IPS-NIHi7 (cell line): ENCODE measurements around the gene F2RL1.
"Not testable (repeated sequence)": the region's sequence is repeated elsewhere in the genome, so short reads cannot be mapped to it uniquely, and the experiment has no call there.

ENCODE experiments used
- DNase-seq: peaks from one replicate; pipeline ENCODE4 v3.0.0; 2012; ENCODE audit warnings: mixed read lengths; ENCODE audit errors: extremely low spot score

Gene F2RL1

DNA sequence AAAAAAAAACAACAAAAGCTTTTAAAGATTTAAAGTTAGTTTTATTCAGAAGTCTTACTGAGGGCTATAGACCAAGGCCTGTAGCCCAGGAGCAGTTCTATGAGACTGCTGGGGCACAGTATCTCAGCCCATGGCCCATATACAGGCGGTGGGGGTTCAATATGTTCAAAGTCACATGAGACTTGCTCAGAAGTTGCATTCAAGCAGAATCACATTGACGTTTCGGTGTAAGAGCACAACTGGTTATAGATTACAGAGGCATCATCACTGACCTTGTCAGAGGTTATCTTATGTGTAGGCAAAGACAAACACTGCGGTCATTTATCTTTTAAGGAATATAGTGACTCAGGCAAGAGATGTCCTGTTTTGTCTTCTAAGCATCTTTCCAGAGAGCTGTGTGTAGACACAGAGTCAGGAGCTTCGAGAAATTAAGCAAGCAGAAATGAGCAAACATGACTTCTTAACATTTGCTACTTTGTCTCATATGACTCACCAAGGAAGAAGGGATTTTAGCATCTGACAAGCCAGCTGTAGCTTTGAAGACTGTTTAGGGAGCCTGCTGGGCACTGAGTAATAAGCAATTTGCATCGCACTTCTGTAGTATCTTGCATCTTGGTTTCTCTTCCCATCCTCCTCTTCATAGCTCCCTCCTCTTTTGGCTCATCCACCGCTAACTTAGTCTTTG, 12.9 kb upstream of the F2RL1 start:
- no peak for DNase-seq

DNA sequence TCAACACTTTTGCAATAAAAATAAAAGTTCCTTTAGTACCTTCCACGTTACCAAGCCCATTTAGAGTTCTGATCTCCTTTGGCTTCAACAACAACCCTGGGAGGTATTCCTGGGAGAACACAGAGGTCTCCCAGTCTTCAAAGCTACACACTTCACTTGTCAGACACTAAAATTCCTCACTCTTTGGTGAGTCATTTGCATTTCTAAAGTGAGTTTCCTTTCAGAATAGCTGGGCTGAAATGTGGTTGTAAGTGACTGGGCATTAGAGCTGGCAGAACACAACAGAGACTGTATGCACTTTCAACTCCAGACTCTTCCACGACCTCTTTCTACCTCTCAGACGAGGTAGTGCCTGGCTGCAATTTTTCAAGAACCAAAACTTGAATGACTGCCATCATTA, 11.5 kb upstream of the F2RL1 start:
- no peak for DNase-seq

GRCh38 chr5:76808141-76808691, 10.6 kb upstream of the F2RL1 start:
- DNase-seq = peak; percentile 77

DNA sequence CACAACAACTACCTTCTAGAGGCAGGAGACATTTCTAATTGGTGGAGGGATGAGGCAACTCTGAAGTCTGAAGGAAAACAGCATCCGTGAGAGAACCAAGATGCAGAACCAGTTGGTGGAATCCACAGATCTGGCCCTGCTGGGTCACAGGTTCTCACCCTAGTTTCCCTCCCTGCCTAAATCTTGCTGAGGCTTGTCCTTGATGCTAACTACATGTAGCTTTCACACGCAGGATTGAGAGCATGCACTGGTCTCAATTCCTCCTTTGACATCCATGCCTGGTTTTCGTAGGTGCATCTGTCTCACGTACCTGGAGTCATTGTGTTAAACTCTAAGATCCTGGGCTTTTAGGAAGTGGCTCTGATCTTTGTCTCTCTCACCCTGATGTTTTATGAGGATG, 9.7 kb upstream of the F2RL1 start:
- no peak for DNase-seq

DNA sequence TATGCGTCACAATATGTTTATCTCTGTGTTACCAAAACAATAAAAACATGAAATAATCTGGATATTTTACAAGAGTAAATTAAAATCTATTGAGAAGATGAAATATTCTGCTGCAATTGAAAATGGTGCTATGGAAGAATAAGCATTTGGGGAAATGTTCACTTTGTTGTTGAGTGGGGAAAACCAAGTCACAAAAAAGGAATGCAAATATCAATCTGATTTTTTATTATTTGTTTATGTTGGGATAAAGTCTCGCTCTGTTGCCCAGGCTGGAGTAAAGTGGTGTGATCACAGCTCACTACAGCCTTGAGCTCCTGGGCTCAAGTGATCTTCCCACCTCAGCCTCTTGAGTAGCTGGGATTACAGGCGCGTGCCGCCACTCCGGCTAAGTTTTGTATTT, 8.6 kb upstream of the F2RL1 start:
- DNase-seq = no peak

- DNase-seq = no peak
Measured at GRCh38 chr5:76811214-76811613, 7.6 kb upstream of the F2RL1 start.

DNA sequence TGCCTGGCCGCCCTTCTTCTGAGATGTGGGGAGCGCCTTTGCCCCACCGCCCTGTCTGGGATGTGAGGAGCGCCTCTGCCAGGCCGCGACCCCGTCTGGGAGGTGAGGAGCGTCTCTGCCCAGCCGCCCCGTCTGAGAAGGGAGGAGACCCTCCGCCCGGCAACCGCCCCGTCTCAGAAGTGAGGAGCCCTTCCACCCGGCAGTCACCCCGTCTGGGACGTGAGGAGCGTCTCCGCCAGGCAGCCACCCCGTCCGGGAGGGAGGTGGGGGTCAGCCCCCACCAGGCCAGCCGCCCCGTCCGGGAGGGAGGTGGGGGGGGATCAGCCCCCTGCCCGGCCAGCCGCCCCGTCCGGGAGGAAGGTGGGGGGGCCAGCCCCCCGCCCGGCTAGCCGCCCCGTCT, 6.6 kb upstream of the F2RL1 start:
- not testable (repeated sequence) for DNase-seq

DNA sequence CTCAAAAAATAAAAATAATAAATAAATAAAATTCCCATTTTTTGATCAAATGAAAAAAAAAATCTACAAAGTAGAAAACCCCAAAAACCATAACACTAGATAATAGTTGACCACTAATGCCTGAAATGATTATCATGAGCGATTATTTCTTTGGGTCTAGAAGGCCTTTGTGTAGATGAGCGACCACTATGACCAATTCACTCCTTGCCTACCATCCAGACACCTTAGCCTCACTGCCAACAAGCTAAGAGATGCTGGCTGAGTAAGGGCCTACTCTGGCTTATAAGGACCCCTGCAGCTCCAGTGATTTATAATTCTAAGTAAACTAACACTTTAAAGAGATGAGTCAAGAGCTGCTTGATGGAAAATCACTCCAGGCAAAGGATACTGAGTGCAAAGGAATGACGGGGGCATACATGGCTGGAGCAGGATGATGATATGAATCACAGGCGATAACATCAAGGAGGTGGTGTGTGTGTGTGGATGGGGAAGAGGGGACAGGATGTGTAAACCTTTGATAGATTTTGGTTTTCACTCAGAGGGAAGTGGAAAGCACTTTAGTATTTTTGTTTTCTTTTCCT, 4.8 kb upstream of the F2RL1 start:
- DNase-seq = no peak

- no peak for DNase-seq
Measured at GRCh38 chr5:76816110-76816831, 2.6 kb upstream of the F2RL1 start.

GRCh38 chr5:76819851-76820525, 1.2 kb downstream of the F2RL1 start:
- no peak for DNase-seq

- no peak for DNase-seq
Measured at GRCh38 chr5:76820526-76820890, 1.7 kb downstream of the F2RL1 start.

- DNase-seq = no peak
Measured at GRCh38 chr5:76821136-76821535, 2.3 kb downstream of the F2RL1 start.

DNA sequence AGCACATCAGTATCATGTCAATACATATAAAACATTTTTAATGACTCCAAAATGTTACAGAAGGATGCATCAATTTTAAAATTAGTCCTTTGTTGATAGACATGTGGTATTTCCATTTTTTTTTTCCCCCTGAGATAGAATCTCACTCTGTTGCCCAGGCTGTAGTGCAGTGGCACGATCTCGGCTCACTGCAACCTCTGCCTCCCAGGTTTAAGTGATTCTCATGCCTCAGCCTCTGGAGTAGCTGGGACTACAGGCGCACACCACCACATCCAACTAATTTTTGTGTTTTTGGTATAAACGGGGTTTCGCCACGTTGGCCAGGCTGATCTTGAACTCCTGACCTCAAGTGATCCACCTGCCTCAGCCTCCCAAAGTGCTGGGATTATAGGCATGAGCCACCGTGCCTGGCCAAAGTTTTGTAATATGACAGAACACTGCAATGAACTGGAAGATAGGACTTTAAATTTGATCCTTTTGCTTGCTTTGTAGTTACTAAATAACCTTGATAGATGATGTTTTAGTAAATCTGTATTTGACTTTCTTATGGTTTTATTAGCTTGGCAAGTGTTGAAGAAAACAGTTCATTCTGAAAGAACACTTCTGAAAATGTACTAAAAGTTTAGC, 3.4 kb downstream of the F2RL1 start:
- not testable (repeated sequence) for DNase-seq

DNA sequence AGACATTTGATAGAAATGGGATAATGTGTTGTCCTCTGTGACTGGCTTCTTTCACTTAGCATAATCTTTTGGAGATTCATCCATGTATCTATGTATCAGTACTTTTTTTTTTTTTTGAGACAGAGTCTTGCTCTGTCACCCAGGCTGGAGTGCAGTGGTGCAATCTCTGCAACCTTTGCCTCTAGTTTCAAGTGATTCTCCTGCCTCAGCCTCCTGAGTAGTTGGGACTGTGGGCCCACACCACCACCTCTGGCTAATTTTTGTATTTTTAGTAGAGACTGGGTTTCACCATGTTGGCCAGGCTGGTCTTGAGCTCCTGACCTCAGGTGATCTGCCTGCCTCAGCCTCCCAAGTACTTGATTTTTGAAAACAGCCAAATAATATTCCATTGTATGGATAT, 7.6 kb downstream of the F2RL1 start:
- DNase-seq = not testable (repeated sequence)

DNA sequence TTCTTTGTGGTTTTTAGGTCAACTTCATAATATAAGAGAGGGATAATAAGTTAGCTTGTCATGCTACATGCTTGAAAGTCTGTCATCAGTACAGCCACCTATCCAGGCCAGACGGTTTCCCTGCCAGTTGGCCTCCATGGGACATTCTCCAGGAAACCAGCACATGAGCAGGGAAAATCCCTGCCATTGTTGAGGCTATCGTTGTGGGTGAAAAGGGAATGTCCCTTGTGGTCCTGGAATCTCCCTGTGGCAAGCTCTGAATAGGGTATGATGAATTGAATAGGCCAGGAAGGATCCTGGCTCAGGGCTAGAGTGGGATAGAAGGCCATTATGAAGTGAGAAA, 12.3 kb downstream of the F2RL1 start:
- no peak for DNase-seq

DNA sequence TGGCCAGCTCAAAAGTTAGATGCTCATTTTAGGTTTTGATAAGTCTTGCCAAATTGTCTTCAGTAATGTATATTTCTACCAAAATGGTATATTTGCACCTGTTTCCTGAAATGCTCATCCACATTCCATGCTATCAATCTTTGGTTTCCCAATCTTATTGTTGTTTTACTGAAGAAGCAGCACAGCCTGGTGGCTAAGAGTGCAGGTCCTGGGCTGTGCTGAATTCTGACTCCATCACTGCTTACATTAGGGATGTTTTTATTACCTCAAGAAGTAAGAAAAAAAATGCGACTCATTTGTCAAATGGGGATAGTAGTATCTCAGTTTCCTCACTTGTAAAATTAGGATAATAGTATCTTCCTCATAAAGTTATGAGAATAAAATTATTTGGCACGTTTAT, 17.4 kb downstream of the F2RL1 start:
- DNase-seq = no peak

GRCh38 chr5:76836585-76836984, 17.8 kb downstream of the F2RL1 start:
- no peak for DNase-seq

DNA sequence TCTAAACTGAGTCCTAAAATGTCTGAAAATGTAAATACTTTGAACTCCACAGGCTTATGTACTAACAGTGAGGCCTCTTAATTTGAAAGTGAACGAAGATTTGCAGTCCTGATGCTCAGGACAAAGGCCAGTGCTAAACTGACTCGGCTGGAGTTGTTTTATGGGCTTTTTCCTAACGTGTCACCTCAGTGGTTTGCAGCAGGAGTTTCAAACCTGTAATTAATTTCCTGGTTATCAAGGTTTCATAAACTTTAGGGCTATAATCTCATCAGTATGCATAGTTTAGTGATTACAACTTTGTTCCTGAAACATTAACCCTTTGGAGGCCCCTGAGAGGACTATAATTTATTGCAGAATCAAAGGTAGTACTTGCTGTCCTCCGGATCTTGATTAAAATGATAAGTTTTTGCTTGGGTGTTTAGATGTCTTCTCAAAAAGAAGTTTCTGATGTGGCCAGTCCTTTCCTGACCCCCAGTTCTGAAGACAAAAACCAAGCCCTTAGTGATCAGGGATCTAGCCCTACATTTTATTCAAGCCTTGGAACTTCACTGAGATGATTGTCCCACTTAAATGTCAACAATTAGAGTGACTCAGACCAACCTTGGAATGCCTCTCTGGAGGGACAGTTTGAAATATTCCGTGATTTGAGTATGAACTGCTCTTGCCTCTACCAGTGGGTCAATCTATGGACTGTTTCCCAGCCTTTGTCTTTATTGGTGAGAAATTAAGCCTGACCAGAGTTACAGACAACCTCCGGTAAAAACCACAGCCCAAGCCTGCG, 19.8 kb downstream of the F2RL1 start:
- DNase-seq = no peak

- no peak for DNase-seq
Measured at GRCh38 chr5:76841361-76841760, 22.5 kb downstream of the F2RL1 start.

DNA sequence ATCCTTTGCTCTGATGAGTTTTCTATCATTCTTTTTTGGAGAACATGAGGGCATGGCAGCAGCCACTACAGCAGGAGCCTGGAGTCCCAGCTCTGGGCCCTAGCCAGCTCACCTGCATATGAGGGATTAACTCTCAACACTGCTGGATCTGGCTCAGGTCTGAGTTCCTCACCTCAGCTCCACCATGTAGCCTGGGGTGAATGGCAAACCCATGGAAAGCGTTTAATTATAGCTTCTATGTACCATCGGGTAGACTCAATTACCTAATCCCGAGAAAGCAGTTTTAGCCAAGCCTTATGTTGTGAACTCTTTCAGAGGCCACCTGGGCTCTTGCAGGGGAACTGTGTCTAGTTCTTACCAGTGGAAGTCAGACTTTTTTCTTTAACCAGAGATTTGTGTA, 27.1 kb downstream of the F2RL1 start:
- no peak for DNase-seq
